Panc1 (cell line): Measurements from ENCODE around the gene TGM1. TPM values are rescaled to one million over a fixed set of nuclear protein-coding genes. Genes with fewer than 3 reads are reported as not detected.

Source experiments
- ATAC-seq: fragments of 200-7000 bp; cut with Tn5 transposase; 2 replicates; pipeline ENCODE4 v1.9.1; 2020; ENCODE audit warnings: mild to moderate bottlenecking, moderate library complexity
- BruUV-seq: library from RNA; stranded (reverse); fragments of 400-500 nt; replicated peaks from 2 replicates; lab custom pipeline; 2021; lab: Mats Ljungman, UMichigan
- CTCF ChIA-PET: fragments of 300-600 bp; sonication (Branson Sonifier 250); formaldehyde crosslinking; loops from one replicate; lab custom pipeline; 2022; ENCODE audit warnings: antibody characterized with exemption; lab: Charles Lee
- POLR2A ChIA-PET: fragments of 300-600 bp; sonication (Branson Sonifier 250); formaldehyde crosslinking; loops from one replicate; lab custom pipeline; 2022; ENCODE audit warnings: antibody characterized with exemption; lab: Charles Lee
- DNase-seq: peaks from one replicate; pipeline ENCODE4 v3.0.0-alpha.2; 2010; ENCODE audit warnings: low read depth, low spot score
- H3K27ac ChIP-seq: 2 replicates; pipeline ENCODE4 v1.5.1; 2011; ENCODE audit warnings: mild to moderate bottlenecking, low read length, inconsistent platforms
- H3K27me3 ChIP-seq: fragments of 200-500 bp; sonication (Bioruptor generic); 2 replicates; pipeline ENCODE4 v1.6.0; 2014; ENCODE audit warnings: low read length, inconsistent platforms; ENCODE audit not compliant: control insufficient read depth, insufficient read depth
- H3K36me3 ChIP-seq: fragments of 200-500 bp; sonication (Bioruptor generic); 2 replicates; pipeline ENCODE4 v1.5.1; 2014; ENCODE audit warnings: inconsistent platforms, mild to moderate bottlenecking, low read length, moderate library complexity; ENCODE audit not compliant: control insufficient read depth, insufficient read depth
- H3K4me1 ChIP-seq: 2 replicates; pipeline ENCODE4 v1.5.1; 2011; ENCODE audit warnings: inconsistent platforms, mild to moderate bottlenecking, low read length, moderate library complexity; ENCODE audit not compliant: control insufficient read depth, insufficient read depth
- H3K4me3 ChIP-seq, 2 experiments: 2 replicates each; pipeline ENCODE4 v1.5.1; 2011 to 2012; ENCODE audit warnings: low read depth in 2 of 2, low read length in 2 of 2, mild to moderate bottlenecking in 2 of 2, inconsistent platforms in 1 of 2, moderate library complexity in 1 of 2
- H3K9me3 ChIP-seq: fragments of 200-500 bp; sonication (Bioruptor generic); 2 replicates; pipeline ENCODE4 v1.5.1; 2014; ENCODE audit warnings: low read depth, mild to moderate bottlenecking, inconsistent platforms, low read length, moderate library complexity; ENCODE audit not compliant: control insufficient read depth, insufficient read depth
- CTCF ChIP-seq: fragments of 450-650 bp; IDR thresholded peaks from 2 replicates; pipeline ENCODE4 v1.5.1; 2017; ENCODE audit warnings: mild to moderate bottlenecking
- POLR2AphosphoS5 ChIP-seq: IDR thresholded peaks from 2 replicates; pipeline ENCODE4 v1.6.1; 2012; ENCODE audit warnings: mild to moderate bottlenecking, low read depth, low read length, moderate library complexity
- SIN3A ChIP-seq: IDR thresholded peaks from 2 replicates; pipeline ENCODE4 v1.6.1; 2012; ENCODE audit warnings: low read depth, mild to moderate bottlenecking, low read length, moderate library complexity, borderline replicate concordance; ENCODE audit not compliant: insufficient read depth
- TCF7L2 ChIP-seq: IDR thresholded peaks from 2 replicates; pipeline ENCODE4 v1.6.1; 2011; ENCODE audit warnings: mild to moderate bottlenecking, low read depth, low read length, inconsistent platforms
- in situ Hi-C: cut with HindIII; loops from 2 replicates; pipeline ENCODE4 v1.10.0; 2016; ENCODE audit warnings: low sequenced_read_pairs, low pct_unique_long_range_greater_than_20kb
- intact Hi-C: fragments of 100-400 bp; cut with micrococcal nuclease; formaldehyde crosslinking; loops from one replicate; pipeline ENCODE4 v1.10.0; 2022; ENCODE audit not compliant: unreplicated experiment
- total RNA-seq: library from RNA; stranded (reverse); gene quantifications from one replicate; pipeline ENCODE4 v1.2.1, GENCODE V29; 2021; ENCODE audit not compliant: unreplicated experiment
- TF ChIP-seq, protein P1 (sequence below), 2 experiments: IDR thresholded peaks; 2 replicates each; pipeline ENCODE4 v1.6.1; 2011 to 2012; ENCODE audit warnings: low read depth in 2 of 2, control low read depth in 1 of 2, low read length in 1 of 2, mild to moderate bottlenecking in 1 of 2, moderate library complexity in 1 of 2; ENCODE audit not compliant: insufficient read depth in 1 of 2

The TGM1 gene
- total RNA-seq, 1 experiment from 2014 or later, result 2.3 TPM

- intact Hi-C loops, result no loop called here
- ATAC-seq, result no peak
Observed at GRCh38 chr14:24292118-24292807, 29.3 kb upstream of the TGM1 start.

DNA sequence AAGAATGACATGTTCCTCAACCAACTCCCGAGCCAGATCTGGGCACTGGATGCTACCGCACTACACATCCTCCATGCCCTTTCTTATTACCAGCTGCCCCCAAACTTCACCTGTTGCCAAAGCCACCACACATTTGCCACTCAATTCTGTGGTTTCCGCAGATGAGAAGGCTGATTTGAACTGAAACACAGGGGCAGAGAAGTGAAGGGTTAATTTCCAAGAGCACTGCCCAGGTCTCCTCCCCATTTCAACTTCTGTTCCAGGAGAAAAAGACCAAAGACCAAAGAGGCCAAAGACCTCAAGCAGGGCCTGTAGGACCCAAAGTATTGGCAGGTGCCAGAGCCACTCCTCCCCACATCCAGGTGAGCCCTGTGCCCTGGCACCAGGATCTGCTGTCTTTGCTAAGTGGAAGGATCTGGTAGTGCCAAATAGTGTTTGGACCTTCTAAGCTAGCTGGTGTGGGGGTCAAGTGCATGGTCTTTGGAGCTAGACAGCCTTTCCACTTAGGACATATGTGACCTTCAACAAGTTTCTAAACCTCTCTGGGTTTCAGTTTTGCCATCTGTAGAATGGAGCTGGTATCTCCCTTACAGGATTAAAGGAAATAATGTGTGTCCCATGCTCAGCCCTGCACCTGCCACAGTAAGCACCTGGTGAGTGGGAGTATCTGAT lies 28.6 kb upstream of the TGM1 start:
- H3K27ac ChIP-seq, result no peak overlapping the region
- no peaks in the 10 kb centered on the region for H3K4me1 ChIP-seq
- in situ Hi-C loops (no loop called here), intact Hi-C loops (no loop called here)
- BruUV-seq, result no TSS peak
- ChIA-PET CTCF (interaction anchor here (0.6 kb wide), 1 partner anchor 508 kb away, joined by 5 read pairs; no protein-coding TSS in a partner anchor), POLR2A (no interaction called here)
- ATAC-seq, result no peak
- no peak for DNase-seq
- no peaks in the 10 kb centered on the region for H3K9me3 ChIP-seq
- TF ChIP-seq, protein P1, sequence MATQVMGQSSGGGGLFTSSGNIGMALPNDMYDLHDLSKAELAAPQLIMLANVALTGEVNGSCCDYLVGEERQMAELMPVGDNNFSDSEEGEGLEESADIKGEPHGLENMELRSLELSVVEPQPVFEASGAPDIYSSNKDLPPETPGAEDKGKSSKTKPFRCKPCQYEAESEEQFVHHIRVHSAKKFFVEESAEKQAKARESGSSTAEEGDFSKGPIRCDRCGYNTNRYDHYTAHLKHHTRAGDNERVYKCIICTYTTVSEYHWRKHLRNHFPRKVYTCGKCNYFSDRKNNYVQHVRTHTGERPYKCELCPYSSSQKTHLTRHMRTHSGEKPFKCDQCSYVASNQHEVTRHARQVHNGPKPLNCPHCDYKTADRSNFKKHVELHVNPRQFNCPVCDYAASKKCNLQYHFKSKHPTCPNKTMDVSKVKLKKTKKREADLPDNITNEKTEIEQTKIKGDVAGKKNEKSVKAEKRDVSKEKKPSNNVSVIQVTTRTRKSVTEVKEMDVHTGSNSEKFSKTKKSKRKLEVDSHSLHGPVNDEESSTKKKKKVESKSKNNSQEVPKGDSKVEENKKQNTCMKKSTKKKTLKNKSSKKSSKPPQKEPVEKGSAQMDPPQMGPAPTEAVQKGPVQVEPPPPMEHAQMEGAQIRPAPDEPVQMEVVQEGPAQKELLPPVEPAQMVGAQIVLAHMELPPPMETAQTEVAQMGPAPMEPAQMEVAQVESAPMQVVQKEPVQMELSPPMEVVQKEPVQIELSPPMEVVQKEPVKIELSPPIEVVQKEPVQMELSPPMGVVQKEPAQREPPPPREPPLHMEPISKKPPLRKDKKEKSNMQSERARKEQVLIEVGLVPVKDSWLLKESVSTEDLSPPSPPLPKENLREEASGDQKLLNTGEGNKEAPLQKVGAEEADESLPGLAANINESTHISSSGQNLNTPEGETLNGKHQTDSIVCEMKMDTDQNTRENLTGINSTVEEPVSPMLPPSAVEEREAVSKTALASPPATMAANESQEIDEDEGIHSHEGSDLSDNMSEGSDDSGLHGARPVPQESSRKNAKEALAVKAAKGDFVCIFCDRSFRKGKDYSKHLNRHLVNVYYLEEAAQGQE (IDR thresholded peaks at IDR 0.05; ENCODE audit: insufficient read depth in 1 of 2, low read depth in 2 of 2, low read length in 1 of 2), result no peak
- TF ChIP-seq SIN3A, result no peak
- H3K27me3 ChIP-seq, result no peaks in the 10 kb centered on the region
- H3K36me3 ChIP-seq, result no peaks in the 10 kb centered on the region
- H3K4me3 ChIP-seq, result no peak overlapping the region

More at GRCh38 chr14:24292118-24292807, 29.3 kb upstream of the TGM1 start:
- Histone ChIP-seq H3K27ac (no peak overlapping the region), H3K36me3 (no peaks in the 10 kb centered on the region), H3K4me1 (no peaks in the 10 kb centered on the region), H3K4me3 (no peak overlapping the region), H3K9me3 (no peaks in the 10 kb centered on the region), H3K27me3 (no peaks in the 10 kb centered on the region)
- TF ChIP-seq POLR2AphosphoS5 (no peak), CTCF (no peak), TCF7L2 (no peak), SIN3A (no peak)
- TF ChIP-seq, protein P1 (IDR thresholded peaks at IDR 0.05; ENCODE audit: insufficient read depth in 1 of 2, low read depth in 2 of 2, low read length in 1 of 2), result no peak
- BruUV-seq, result no TSS peak
- ChIA-PET POLR2A (no interaction called here), CTCF (interaction anchor here (0.6 kb wide), 1 partner anchor 509 kb away, joined by 5 read pairs; no protein-coding TSS in a partner anchor)
- in situ Hi-C loops, result no loop called here
- DNase-seq, result no peak
